NT2/D1 (cell line): ENCODE data around the gene WDR27.

Source experiments
- DNase-seq: peaks from one replicate; pipeline ENCODE4 v3.0.0-alpha.2; 2011; ENCODE audit warnings: low read depth, low spot score
- H3K27me3 ChIP-seq: 2 replicates; pipeline ENCODE4 v1.6.0; 2011; ENCODE audit warnings: mild to moderate bottlenecking; ENCODE audit not compliant: insufficient read length, insufficient read depth
- H3K36me3 ChIP-seq: 2 replicates; pipeline ENCODE4 v1.6.1; 2011; ENCODE audit warnings: mild to moderate bottlenecking, low read length, mixed read lengths; ENCODE audit not compliant: insufficient read depth, insufficient read length
- H3K4me1 ChIP-seq: 2 replicates; pipeline ENCODE4 v1.5.1; 2011; ENCODE audit not compliant: insufficient read depth, insufficient read length
- H3K4me3 ChIP-seq: 2 replicates; pipeline ENCODE4 v1.5.1; 2011; ENCODE audit warnings: low read depth; ENCODE audit not compliant: insufficient read length
- H3K9ac ChIP-seq: 2 replicates; pipeline ENCODE4 v1.6.0; 2011; ENCODE audit warnings: low read depth; ENCODE audit not compliant: insufficient read length
- H3K9me3 ChIP-seq: 2 replicates; pipeline ENCODE4 v1.5.1; 2011; ENCODE audit warnings: mild to moderate bottlenecking, low read length; ENCODE audit not compliant: insufficient read depth
- SUZ12 ChIP-seq: IDR thresholded peaks from 2 replicates; pipeline ENCODE4 v1.6.1; 2011; ENCODE audit not compliant: insufficient read length, insufficient read depth; ENCODE audit errors: extremely low read depth
- YY1 ChIP-seq: IDR thresholded peaks from 2 replicates; pipeline ENCODE4 v1.6.1; 2011; ENCODE audit not compliant: insufficient read length, insufficient read depth
- ZNF274 ChIP-seq: IDR thresholded peaks from 2 replicates; pipeline ENCODE4 v1.6.1; 2011; ENCODE audit warnings: mild to moderate bottlenecking, low read depth, low read length

WDR27 gene

DNA sequence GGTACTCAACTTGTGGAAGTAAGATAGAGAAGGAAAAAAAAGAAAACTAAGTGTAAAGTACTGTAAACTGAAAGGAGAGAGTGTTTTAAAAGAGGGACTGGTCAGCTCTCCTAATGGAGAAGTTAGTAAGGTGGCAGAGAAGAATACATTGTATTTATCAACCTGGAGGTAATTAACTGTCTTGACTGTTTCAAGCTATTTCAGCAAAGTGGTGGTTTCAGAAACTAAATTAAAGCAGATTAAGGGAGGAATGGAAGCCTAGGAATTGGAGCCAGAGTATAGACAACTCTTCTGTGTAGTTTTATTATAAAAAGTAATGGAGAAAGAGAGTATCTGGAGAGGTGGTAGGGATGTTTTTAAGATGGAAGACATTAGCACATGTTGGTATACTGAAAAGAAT lies 25.1 kb upstream of the WDR27 start:
- no peaks in the 10 kb centered on the region for H3K9me3 ChIP-seq
- no peak for DNase-seq
- H3K9ac ChIP-seq, result no peak overlapping the region
- no peaks in the 10 kb centered on the region for H3K36me3 ChIP-seq
- no peak for TF ChIP-seq YY1
- no peak for TF ChIP-seq SUZ12
- TF ChIP-seq ZNF274, result no peak
- peaks cover 10% of the 10 kb centered on the region for H3K27me3 ChIP-seq
- H3K4me3 ChIP-seq, result no peak overlapping the region
- H3K4me1 ChIP-seq, result no peaks in the 10 kb centered on the region

DNA sequence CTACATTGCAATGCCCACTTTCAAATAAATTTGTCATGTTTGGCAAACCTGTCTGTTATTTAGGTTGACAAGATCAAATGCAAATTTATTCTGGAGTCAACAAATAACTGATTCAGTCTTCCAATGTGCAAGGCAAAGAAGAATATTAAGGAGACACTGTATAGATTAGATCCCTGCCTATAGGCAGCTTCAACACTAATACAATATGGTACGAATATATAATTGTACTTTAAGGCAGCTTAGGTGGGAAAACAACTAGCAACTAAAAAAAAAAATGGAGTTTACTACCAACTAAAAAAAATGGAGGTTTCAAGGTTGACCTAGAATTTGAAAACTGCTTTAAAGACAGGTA lies 24.2 kb upstream of the WDR27 start:
- Histone ChIP-seq H3K36me3 (no peaks in the 10 kb centered on the region), H3K4me3 (no peak overlapping the region), H3K9ac (no peak overlapping the region), H3K9me3 (no peaks in the 10 kb centered on the region), H3K4me1 (no peaks in the 10 kb centered on the region), H3K27me3 (peaks cover 10% of the 10 kb centered on the region)
- no peak for TF ChIP-seq SUZ12
- no peak for TF ChIP-seq YY1
- TF ChIP-seq ZNF274, result no peak
- no peak for DNase-seq

DNA sequence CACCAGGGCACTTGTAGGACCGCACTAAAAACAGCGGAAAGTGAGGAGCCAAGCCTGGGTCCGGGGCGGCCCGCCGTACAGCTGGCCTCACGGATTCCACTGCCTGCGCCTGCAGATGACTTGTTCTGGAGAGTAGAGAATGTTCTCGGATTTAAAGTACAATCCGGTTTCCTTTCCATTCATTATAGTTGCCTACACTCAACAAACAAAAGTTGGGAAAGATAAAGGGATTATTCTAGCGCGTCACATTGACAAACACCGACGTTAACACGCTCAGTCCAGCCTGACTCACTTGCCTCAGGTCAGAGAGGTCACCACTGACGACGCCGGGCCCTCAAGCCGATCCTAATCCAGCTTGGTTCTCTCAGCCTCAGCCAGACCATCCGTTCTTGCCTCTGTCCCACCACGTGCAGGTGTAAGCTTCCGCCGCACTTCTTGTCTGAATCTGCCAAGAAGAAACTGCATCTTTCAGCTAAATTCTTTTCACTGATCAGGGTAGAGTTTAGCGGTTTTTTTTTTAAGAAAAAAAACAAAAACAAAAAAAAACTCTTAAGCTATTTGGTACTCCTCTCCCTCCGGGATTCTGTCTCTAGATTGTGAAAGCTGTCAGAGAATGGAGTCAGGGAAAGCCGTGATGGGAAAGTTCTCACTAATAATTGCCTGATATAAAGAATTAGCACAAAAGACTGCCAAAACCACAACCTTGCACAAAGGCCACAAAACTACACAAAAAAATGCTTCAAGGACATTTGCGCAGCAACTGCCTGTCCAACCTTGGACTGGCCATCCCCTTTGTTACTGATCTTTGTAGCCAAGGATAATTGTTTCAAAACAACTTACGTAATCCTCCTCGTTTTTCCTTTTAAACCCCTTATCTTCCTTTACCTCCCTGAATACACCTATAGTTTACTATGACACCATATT lies 23.6 kb upstream of the WDR27 start:
- no peak for TF ChIP-seq YY1
- TF ChIP-seq ZNF274, result no peak
- no peak for TF ChIP-seq SUZ12
- Histone ChIP-seq H3K36me3 (no peaks in the 10 kb centered on the region), H3K4me1 (no peaks in the 10 kb centered on the region), H3K9ac (peak overlapping the region; percentile 85), H3K4me3 (peak overlapping the region; percentile 71), H3K9me3 (no peaks in the 10 kb centered on the region), H3K27me3 (peaks cover 10% of the 10 kb centered on the region)
- DNase-seq, result no peak

DNA sequence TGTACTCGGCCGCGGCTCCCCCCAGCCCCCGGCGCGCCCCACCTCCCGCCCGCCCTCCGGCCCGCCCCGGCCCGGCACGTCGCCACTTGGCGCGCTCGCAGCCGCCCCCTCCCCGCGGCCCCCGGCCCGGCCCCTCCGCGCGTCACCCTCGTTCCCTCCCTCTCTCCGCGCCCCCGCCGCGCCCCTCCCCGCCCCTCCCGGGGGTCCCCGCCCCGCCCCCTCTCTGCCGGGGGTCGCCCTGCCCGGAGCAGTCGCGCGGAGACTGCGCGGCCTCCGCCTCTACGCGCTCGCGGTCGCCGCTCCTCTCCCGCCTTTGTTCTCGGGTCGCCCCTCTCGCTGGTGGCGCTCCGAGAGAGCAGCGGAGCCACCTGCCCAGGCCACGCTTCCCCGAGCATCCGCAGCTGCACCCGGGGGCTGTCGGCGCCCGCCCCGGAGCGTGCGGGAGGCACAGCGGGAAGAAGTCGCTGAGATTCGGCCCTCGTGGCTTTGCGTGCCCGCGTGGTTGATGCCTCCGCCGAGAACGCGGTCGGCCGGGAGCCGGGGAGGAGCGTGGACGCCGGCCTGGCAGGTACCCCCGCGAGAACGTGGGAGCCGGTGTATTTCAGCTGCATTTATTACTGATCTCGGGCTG lies 22.8 kb upstream of the WDR27 start, which contains the start of gene PHF10:
Gene PHF10 (minus strand): TSS at position 7 of the 631 bp plus-strand sequence. CDS start 569 bp downstream, outside the sequence.
- H3K4me3 ChIP-seq, result peak within 1 kb of the TSS; percentile 71
- H3K27me3 ChIP-seq, result peaks cover 10% of the 10 kb centered on the region
- peak within 1 kb of the TSS; percentile 85 for H3K9ac ChIP-seq
- no peaks in the 10 kb centered on the region for H3K9me3 ChIP-seq
- H3K36me3 ChIP-seq, result no peaks in the 10 kb centered on the region
- no peaks in the 10 kb centered on the region for H3K4me1 ChIP-seq
- DNase-seq, result no peak
- TF ChIP-seq YY1, result no peak

DNA sequence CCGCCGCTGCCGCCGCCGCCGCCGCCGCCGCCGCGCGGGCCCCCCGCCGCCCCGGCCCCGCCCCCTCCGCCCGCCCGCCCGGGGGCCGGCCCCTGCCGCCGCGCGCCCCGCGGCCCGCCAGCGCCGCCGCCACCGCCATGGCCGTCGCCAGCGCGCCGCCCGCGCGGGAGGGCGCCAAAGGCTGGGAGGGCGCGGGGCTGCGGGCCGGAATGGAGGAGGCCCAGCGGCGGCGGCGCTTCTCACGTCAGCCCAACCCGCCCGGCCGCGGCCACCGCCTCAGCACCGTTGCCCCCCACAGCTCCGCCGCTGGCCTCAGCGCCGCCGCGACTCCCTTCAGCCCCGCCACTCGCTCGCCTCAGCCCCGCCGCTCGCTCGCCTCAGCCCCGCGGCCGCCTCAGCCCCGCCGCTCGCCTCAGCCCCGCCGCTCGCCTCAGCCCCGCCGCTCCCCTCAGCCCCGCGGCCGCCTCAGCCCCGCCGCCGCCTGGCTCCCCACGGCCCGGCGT lies 22.2 kb upstream of the WDR27 start:
- peak overlapping the region; percentile 47 for H3K4me3 ChIP-seq
- H3K36me3 ChIP-seq, result peaks cover 4% of the 10 kb centered on the region
- no peak for TF ChIP-seq ZNF274
- no peak for TF ChIP-seq YY1
- no peak for TF ChIP-seq SUZ12
- H3K9ac ChIP-seq, result peak overlapping the region; percentile 79
- no peak for DNase-seq
- H3K4me1 ChIP-seq, result no peaks in the 10 kb centered on the region
- peaks cover 10% of the 10 kb centered on the region for H3K27me3 ChIP-seq
- no peaks in the 10 kb centered on the region for H3K9me3 ChIP-seq

DNA sequence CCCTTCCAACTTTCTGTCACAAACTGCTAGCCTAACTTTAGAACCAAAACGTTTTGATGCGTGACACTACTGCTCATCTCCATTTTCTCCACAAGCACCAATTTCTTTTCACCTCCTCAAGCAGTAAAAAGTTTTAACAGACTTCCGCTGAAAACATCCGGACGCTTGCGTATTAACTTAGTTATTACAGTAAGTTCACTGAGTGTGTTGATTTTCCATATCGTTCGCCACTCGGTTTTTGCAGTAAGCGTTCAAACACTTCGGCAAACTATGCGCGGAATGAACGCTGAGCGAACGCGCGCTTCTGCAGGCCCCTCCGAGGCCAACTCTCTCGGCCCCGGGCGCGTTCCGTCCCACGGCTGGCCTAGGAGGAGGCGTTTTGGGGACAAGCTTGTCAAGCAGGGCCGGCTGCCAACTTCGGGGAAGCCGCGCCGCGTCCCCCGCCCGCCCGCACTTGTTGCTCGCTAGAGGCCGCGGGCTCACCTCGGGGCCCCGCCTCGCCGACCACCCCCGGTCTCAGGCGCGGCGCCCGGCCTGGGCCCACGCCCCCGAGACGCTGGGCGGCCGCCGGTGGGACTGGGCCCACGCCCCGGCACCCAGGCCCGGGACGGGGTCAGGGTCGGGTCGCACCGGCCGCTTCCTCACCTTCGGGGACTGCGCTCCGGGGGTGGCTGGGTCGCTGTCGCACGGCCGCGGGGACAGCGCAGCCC lies 21.5 kb upstream of the WDR27 start:
- Histone ChIP-seq H3K9me3 (no peaks in the 10 kb centered on the region), H3K4me1 (no peaks in the 10 kb centered on the region), H3K9ac (peak overlapping the region; percentile 77), H3K4me3 (peak overlapping the region; percentile 47), H3K27me3 (peaks cover 10% of the 10 kb centered on the region), H3K36me3 (peaks cover 7% of the 10 kb centered on the region)
- no peak for TF ChIP-seq YY1
- no peak for DNase-seq
